CD4-positive, CD25-positive, alpha-beta regulatory T cell (primary cell): ENCODE data around the gene SGPP2. TPM values are rescaled to one million over a fixed set of nuclear protein-coding genes. Genes with fewer than 3 reads are reported as not detected.

Experiments used
- ATAC-seq, 2 donors: fragments of 150-1000 bp; cut with Tn5 transposase; one replicate each; pipeline ENCODE4 v1.10.0; 2021; ENCODE audit warnings: low read depth in 2 of 2, moderate number of reproducible peaks in 2 of 2, moderate library complexity in 1 of 2
- DNase-seq, 3 donors: peaks; one replicate each; pipeline versions ENCODE4 v3.0.0 to v3.0.0-alpha.2; 2012 to 2022; ENCODE audit warnings: mixed read lengths in 1 of 3
- H3K27ac ChIP-seq: one replicate; pipeline ENCODE4 v1.7.0; 2013; ENCODE audit warnings: mild to moderate bottlenecking, low read length; ENCODE audit not compliant: insufficient read depth, poor library complexity, severe bottlenecking
- H3K27me3 ChIP-seq: one replicate; pipeline ENCODE4 v1.7.0; 2013; ENCODE audit warnings: low read length; ENCODE audit not compliant: control insufficient read depth, insufficient read depth
- H3K36me3 ChIP-seq: one replicate; pipeline ENCODE4 v1.7.0; 2013; ENCODE audit warnings: mild to moderate bottlenecking, low read length, moderate library complexity; ENCODE audit not compliant: control insufficient read depth, insufficient read depth
- H3K4me1 ChIP-seq: 2 replicates; pipeline ENCODE4 v1.7.0; 2013; ENCODE audit warnings: mild to moderate bottlenecking, low read length; ENCODE audit not compliant: insufficient read depth, control insufficient read depth, poor library complexity, severe bottlenecking
- H3K4me3 ChIP-seq: one replicate; pipeline ENCODE4 v1.7.0; 2013; ENCODE audit warnings: low read depth, mild to moderate bottlenecking, low read length, moderate library complexity
- H3K9me3 ChIP-seq, 2 experiments: 1 replicate in 1 of 2; 2 replicates in 1 of 2; pipeline ENCODE4 v1.7.0; 2013; ENCODE audit warnings: low read length in 2 of 2, mild to moderate bottlenecking in 1 of 2, moderate library complexity in 1 of 2; ENCODE audit not compliant: control insufficient read depth in 2 of 2
- H3K27ac Mint-ChIP-seq, 3 donors: one replicate each; pipeline ENCODE4 v1.8.0; 2020 to 2022; ENCODE audit warnings: mild to moderate bottlenecking in 3 of 3, mixed read lengths in 3 of 3, moderate library complexity in 2 of 3
- H3K27me3 Mint-ChIP-seq: one replicate; pipeline ENCODE4 v1.8.0; 2022; ENCODE audit warnings: mild to moderate bottlenecking, mixed read lengths
- H3K36me3 Mint-ChIP-seq: one replicate; pipeline ENCODE4 v1.8.0; 2020; ENCODE audit warnings: mixed read lengths
- H3K4me1 Mint-ChIP-seq, 4 donors: one replicate each; pipeline ENCODE4 v1.8.0; 2020 to 2022; ENCODE audit warnings: mixed read lengths in 4 of 4, mild to moderate bottlenecking in 1 of 4
- H3K4me3 Mint-ChIP-seq, 4 donors: one replicate each; pipeline ENCODE4 v1.8.0; 2020 to 2022; ENCODE audit warnings: mild to moderate bottlenecking in 4 of 4, mixed read lengths in 4 of 4, moderate library complexity in 3 of 4
- H3K9me3 Mint-ChIP-seq, 7 donors: one replicate each; pipeline ENCODE4 v1.8.0; 2020 to 2022; ENCODE audit warnings: mixed read lengths in 7 of 7, mild to moderate bottlenecking in 3 of 7, moderate library complexity in 2 of 7
- polyA plus RNA-seq, 4 donors: library from polyadenylated mRNA; unstranded; fragments of 300-500 nt; fragmentation: Illumina TruSeq; gene quantifications; one replicate each; pipeline ENCODE4 v1.2.3, GENCODE V29; 2021
- total RNA-seq: library from RNA; stranded (reverse); gene quantifications from one replicate; pipeline ENCODE4 v1.2.3, GENCODE V29; 2022

The SGPP2 gene
- total and polyA plus RNA-seq, 5 donors from 2014 or later: 2.7 to 8.3 (median 4.9) TPM

GRCh38 chr2:222440673-222441422 lies 16.5 kb downstream of the SGPP2 start:
- H3K4me3 Mint-ChIP-seq: no peak overlapping the region
- no peaks in the 10 kb centered on the region for H3K9me3 ChIP-seq
- H3K4me1 Mint-ChIP-seq: peaks cover 5 to 12% (median 7%) of the 10 kb centered on the region in 4 donors
- no peaks in the 10 kb centered on the region for H3K27me3 Mint-ChIP-seq
- H3K4me3 ChIP-seq: no peak overlapping the region
- no peak overlapping the region for H3K27ac Mint-ChIP-seq
- H3K9me3 Mint-ChIP-seq: no peaks in the 10 kb centered on the region
- ATAC-seq (no peak), DNase-seq (no peak)
- H3K4me1 ChIP-seq: no peaks in the 10 kb centered on the region
- no peak overlapping the region for H3K27ac ChIP-seq
- H3K27me3 ChIP-seq: no peaks in the 10 kb centered on the region
- H3K36me3 ChIP-seq: no peaks in the 10 kb centered on the region
- no peaks in the 10 kb centered on the region for H3K36me3 Mint-ChIP-seq

- Histone ChIP-seq H3K4me3 (no peak overlapping the region), H3K4me1 (no peaks in the 10 kb centered on the region), H3K9me3 (no peaks in the 10 kb centered on the region), H3K27me3 (no peaks in the 10 kb centered on the region), H3K27ac (no peak overlapping the region), H3K36me3 (no peaks in the 10 kb centered on the region)
- no peak overlapping the region for H3K27ac Mint-ChIP-seq
- no peak overlapping the region for H3K4me3 Mint-ChIP-seq
- H3K4me1 Mint-ChIP-seq: peaks cover 8 to 12% (median 11%) of the 10 kb centered on the region in 4 donors
- ATAC-seq: no peak
- no peaks in the 10 kb centered on the region for H3K36me3 Mint-ChIP-seq
- no peaks in the 10 kb centered on the region for H3K9me3 Mint-ChIP-seq
- H3K27me3 Mint-ChIP-seq: no peaks in the 10 kb centered on the region
- no peak for DNase-seq
Measured at GRCh38 chr2:222442665-222443064, 18.3 kb downstream of the SGPP2 start.

GRCh38 chr2:222445227-222445626 lies 20.9 kb downstream of the SGPP2 start:
- no peak overlapping the region for H3K4me3 ChIP-seq
- peaks cover 0 to 1% (median 0%) of the 10 kb centered on the region in 7 donors for H3K9me3 Mint-ChIP-seq
- H3K27ac Mint-ChIP-seq: no peak overlapping the region
- DNase-seq (no peak), ATAC-seq (no peak)
- no peaks in the 10 kb centered on the region for H3K36me3 ChIP-seq
- no peaks in the 10 kb centered on the region for H3K27me3 Mint-ChIP-seq
- H3K4me1 ChIP-seq: no peaks in the 10 kb centered on the region
- H3K27me3 ChIP-seq: no peaks in the 10 kb centered on the region
- no peak overlapping the region for H3K27ac ChIP-seq
- no peaks in the 10 kb centered on the region for H3K9me3 ChIP-seq
- no peak overlapping the region for H3K4me3 Mint-ChIP-seq
- H3K4me1 Mint-ChIP-seq: peaks cover 12 to 21% (median 16%) of the 10 kb centered on the region in 4 donors
- peaks cover 5% of the 10 kb centered on the region for H3K36me3 Mint-ChIP-seq

DNA sequence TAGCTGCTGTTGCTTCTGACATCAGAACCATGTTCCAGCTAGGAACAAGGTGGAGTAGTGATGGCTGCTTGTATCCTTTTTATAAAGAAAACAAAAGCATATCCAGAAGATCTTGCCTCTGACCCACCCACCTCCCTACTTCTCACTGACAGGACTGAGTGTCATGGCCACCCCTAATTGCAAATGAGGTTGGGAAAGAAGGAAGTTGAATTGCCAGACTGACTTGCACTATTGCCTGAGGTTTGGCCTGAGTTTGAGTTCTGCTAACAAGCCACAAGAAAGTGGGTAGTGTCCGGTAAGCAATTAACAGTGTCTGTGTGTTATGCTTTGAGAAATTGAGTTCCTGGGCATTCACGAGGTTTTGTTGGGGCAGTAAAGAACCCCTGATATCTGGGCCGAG lies 22.8 kb downstream of the SGPP2 start:
- Mint-ChIP-seq H3K27me3 (no peaks in the 10 kb centered on the region), H3K4me1 (peaks cover 16 to 26% (median 19%) of the 10 kb centered on the region in 4 donors), H3K4me3 (no peak overlapping the region), H3K36me3 (peaks cover 7% of the 10 kb centered on the region), H3K9me3 (peaks cover 0 to 1% (median 0%) of the 10 kb centered on the region in 7 donors), H3K27ac (no peak overlapping the region)
- DNase-seq (no peak), ATAC-seq (no peak)
- no peaks in the 10 kb centered on the region for H3K27me3 ChIP-seq
- H3K9me3 ChIP-seq: no peaks in the 10 kb centered on the region
- H3K27ac ChIP-seq: no peak overlapping the region
- no peaks in the 10 kb centered on the region for H3K36me3 ChIP-seq
- H3K4me3 ChIP-seq: no peak overlapping the region
- H3K4me1 ChIP-seq: no peaks in the 10 kb centered on the region

DNA sequence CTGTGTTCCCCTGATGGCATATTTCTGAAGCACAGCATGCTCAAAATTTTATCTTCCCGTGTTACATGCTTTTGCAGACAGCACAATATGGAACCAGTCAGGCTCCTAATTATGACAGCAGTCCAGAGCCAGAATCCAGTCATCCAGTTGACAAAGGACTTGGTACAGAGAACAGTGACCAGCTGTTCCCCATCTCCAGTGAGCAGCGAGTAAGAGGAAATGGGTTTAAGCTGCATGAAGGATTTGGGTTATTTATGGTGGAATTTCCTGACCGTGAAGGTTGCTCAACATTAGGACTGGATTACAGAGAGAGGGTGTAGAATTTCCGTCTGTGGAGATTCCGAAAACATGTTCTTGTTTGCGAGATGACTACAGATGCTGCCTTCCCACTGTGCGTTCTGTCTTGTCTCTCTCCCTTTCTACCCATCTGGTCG lies 24.4 kb downstream of the SGPP2 start:
- Mint-ChIP-seq H3K36me3 (peaks cover 14% of the 10 kb centered on the region), H3K27ac (no peak overlapping the region), H3K4me1 (peaks cover 8 to 28% (median 17%) of the 10 kb centered on the region in 4 donors), H3K9me3 (peaks cover 0 to 1% (median 0%) of the 10 kb centered on the region in 7 donors), H3K27me3 (no peaks in the 10 kb centered on the region), H3K4me3 (no peak overlapping the region)
- H3K4me3 ChIP-seq: no peak overlapping the region
- H3K27me3 ChIP-seq: no peaks in the 10 kb centered on the region
- no peaks in the 10 kb centered on the region for H3K36me3 ChIP-seq
- ATAC-seq: no peak
- no peak for DNase-seq
- H3K4me1 ChIP-seq: no peaks in the 10 kb centered on the region
- no peaks in the 10 kb centered on the region for H3K9me3 ChIP-seq
- no peak overlapping the region for H3K27ac ChIP-seq

DNA sequence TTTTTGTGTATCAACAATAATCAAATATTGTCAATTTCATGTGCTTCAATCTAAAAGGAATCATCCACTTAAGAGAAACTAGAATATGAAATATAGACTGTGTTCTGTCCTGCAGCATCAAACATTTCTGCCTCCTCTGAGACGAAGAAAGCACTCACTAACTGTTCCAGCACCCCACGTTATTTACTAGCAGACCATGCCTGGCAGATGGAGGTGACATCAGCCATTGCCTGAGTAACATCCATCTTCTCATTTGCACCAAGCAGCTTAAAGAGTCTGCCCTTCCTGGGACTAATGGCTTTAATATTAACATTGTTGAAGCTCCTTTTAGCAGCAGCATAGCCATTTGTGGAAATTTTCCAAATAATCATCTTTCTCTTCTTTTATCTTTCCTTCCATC lies 25.7 kb downstream of the SGPP2 start:
- peaks cover 18% of the 10 kb centered on the region for H3K36me3 Mint-ChIP-seq
- no peak for DNase-seq
- Histone ChIP-seq H3K36me3 (no peaks in the 10 kb centered on the region), H3K27me3 (no peaks in the 10 kb centered on the region), H3K27ac (no peak overlapping the region), H3K4me3 (no peak overlapping the region), H3K4me1 (no peaks in the 10 kb centered on the region), H3K9me3 (no peaks in the 10 kb centered on the region)
- H3K27ac Mint-ChIP-seq: no peak overlapping the region
- H3K27me3 Mint-ChIP-seq: no peaks in the 10 kb centered on the region
- H3K4me1 Mint-ChIP-seq: peaks cover 12 to 28% (median 16%) of the 10 kb centered on the region in 4 donors
- no peak overlapping the region for H3K4me3 Mint-ChIP-seq
- peaks cover 0 to 1% (median 0%) of the 10 kb centered on the region in 7 donors for H3K9me3 Mint-ChIP-seq
- no peak for ATAC-seq

- no peaks in the 10 kb centered on the region for H3K4me1 ChIP-seq
- Mint-ChIP-seq H3K4me1 (peaks cover 12 to 31% (median 18%) of the 10 kb centered on the region in 4 donors), H3K36me3 (peaks cover 18% of the 10 kb centered on the region), H3K4me3 (no peak overlapping the region), H3K27ac (no peak overlapping the region), H3K9me3 (peaks cover 0 to 1% (median 0%) of the 10 kb centered on the region in 7 donors), H3K27me3 (no peaks in the 10 kb centered on the region)
- no peak overlapping the region for H3K27ac ChIP-seq
- DNase-seq (peak in 1 of 3 donors; percentile 38), ATAC-seq (no peak)
- H3K4me3 ChIP-seq: no peak overlapping the region
- H3K36me3 ChIP-seq: no peaks in the 10 kb centered on the region
- no peaks in the 10 kb centered on the region for H3K27me3 ChIP-seq
- H3K9me3 ChIP-seq: no peaks in the 10 kb centered on the region
Measured at GRCh38 chr2:222451224-222451674, 26.9 kb downstream of the SGPP2 start.
